GM23338 (cell line): ENCODE data around the gene DXO. TPM values are rescaled to one million over a fixed set of nuclear protein-coding genes. Genes with fewer than 3 reads are reported as not detected.

Experiments used
- ATAC-seq: fragments of 200-7000 bp; cut with Tn5 transposase; 3 replicates; pipeline ENCODE4 v1.9.1; 2020
- DNase-seq: peaks from one replicate; pipeline ENCODE4 v3.0.0-alpha.2; 2015; ENCODE audit warnings: low spot score
- H2AFZ ChIP-seq: fragments of 200-600 bp; sonication (generic); 2 replicates; pipeline ENCODE4 v1.8.0; 2016; ENCODE audit warnings: antibody characterized with exemption, mild to moderate bottlenecking, moderate library complexity
- H3F3A ChIP-seq: fragments of 200-600 bp; sonication (generic); replicated peaks from 2 replicates; pipeline ENCODE4 v1.8.0; 2017; ENCODE audit warnings: antibody characterized with exemption, mixed run types, low read depth
- H3K27ac ChIP-seq: fragments of 200-600 bp; sonication (generic); 2 replicates; pipeline ENCODE4 v1.6.1; 2016; ENCODE audit warnings: low read depth
- H3K27me3 ChIP-seq: fragments of 200-600 bp; sonication (generic); 2 replicates; pipeline ENCODE4 v1.8.0; 2016; ENCODE audit warnings: mild to moderate bottlenecking, mixed run types, moderate library complexity; ENCODE audit not compliant: insufficient read depth
- H3K36me3 ChIP-seq: fragments of 200-600 bp; sonication (generic); 2 replicates; pipeline ENCODE4 v1.8.0; 2016; ENCODE audit warnings: mild to moderate bottlenecking; ENCODE audit not compliant: insufficient read depth
- H3K4me1 ChIP-seq: fragments of 200-600 bp; sonication (generic); 2 replicates; pipeline ENCODE4 v1.8.0; 2016; ENCODE audit warnings: mild to moderate bottlenecking, moderate library complexity; ENCODE audit not compliant: insufficient read depth
- H3K4me2 ChIP-seq: fragments of 200-600 bp; sonication (generic); 2 replicates; pipeline ENCODE4 v1.7.1; 2017; ENCODE audit warnings: mixed run types
- H3K4me3 ChIP-seq: fragments of 200-600 bp; sonication (generic); 2 replicates; pipeline ENCODE4 v1.6.1; 2016; ENCODE audit warnings: mixed run types
- H3K79me2 ChIP-seq: fragments of 200-600 bp; sonication (generic); replicated peaks from 2 replicates; pipeline ENCODE4 v1.8.0; 2017; ENCODE audit warnings: mild to moderate bottlenecking; ENCODE audit not compliant: insufficient read depth
- H3K9me2 ChIP-seq: fragments of 200-600 bp; sonication (generic); 2 replicates; pipeline ENCODE4 v1.8.0; 2017; ENCODE audit not compliant: insufficient read depth
- H4K20me1 ChIP-seq: fragments of 200-600 bp; sonication (generic); replicated peaks from 2 replicates; pipeline ENCODE4 v1.8.0; 2017; ENCODE audit warnings: mild to moderate bottlenecking; ENCODE audit not compliant: insufficient read depth
- H3K27ac Mint-ChIP-seq: 2 replicates; pipeline ENCODE4 v1.8.0; 2020; ENCODE audit warnings: inconsistent platforms, mild to moderate bottlenecking, moderate library complexity, mixed read lengths
- H3K27me3 Mint-ChIP-seq: 3 replicates; pipeline ENCODE4 v1.8.0; 2022; ENCODE audit warnings: low read depth, mild to moderate bottlenecking, moderate library complexity, mixed read lengths, inconsistent platforms; ENCODE audit not compliant: insufficient read depth, poor library complexity
- H3K36me3 Mint-ChIP-seq: 3 replicates; pipeline ENCODE4 v1.8.0; 2021; ENCODE audit warnings: low read depth, mild to moderate bottlenecking, inconsistent platforms, moderate library complexity, mixed read lengths
- H3K4me1 Mint-ChIP-seq: 3 replicates; pipeline ENCODE4 v1.8.0; 2020; ENCODE audit warnings: mild to moderate bottlenecking, inconsistent platforms, mixed read lengths
- H3K4me3 Mint-ChIP-seq: 3 replicates; pipeline ENCODE4 v1.8.0; 2021; ENCODE audit warnings: moderate library complexity, mild to moderate bottlenecking, inconsistent platforms, mixed read lengths
- H3K9me3 Mint-ChIP-seq: 3 replicates; pipeline ENCODE4 v1.8.0; 2020; ENCODE audit warnings: moderate library complexity, mild to moderate bottlenecking, inconsistent platforms, mixed read lengths
- CREB1 ChIP-seq: fragments of 250-450 bp; sonication (Bioruptor Pico); IDR thresholded peaks from 2 replicates; pipeline ENCODE4 v1.5.0; 2020; ENCODE audit warnings: low read depth, mild to moderate bottlenecking, moderate library complexity
- CTCF ChIP-seq, 2 experiments: fragments of 200-600 bp in 1 of 2; sonication (generic) in 1 of 2; conservative IDR thresholded peaks; 2 replicates each; pipeline versions ENCODE4 v1.5.1 to v1.6.1; 2016 to 2017; ENCODE audit warnings: antibody characterized with exemption in 2 of 2, low read depth in 2 of 2, mild to moderate bottlenecking in 2 of 2, moderate library complexity in 1 of 2
- ETS1 ChIP-seq: IDR thresholded peaks from 2 replicates; pipeline ENCODE4 v1.6.1; 2016; ENCODE audit warnings: antibody characterized with exemption
- EZH2 ChIP-seq: fragments of 200-600 bp; sonication (generic); IDR thresholded peaks from one replicate; pipeline ENCODE4 v1.8.0; 2017; ENCODE audit warnings: antibody characterized with exemption, mild to moderate bottlenecking, low read depth; ENCODE audit not compliant: unreplicated experiment
- EZH2phosphoT487 ChIP-seq: fragments of 200-600 bp; sonication (generic); IDR thresholded peaks from one replicate; pipeline ENCODE4 v1.8.1; 2018; ENCODE audit warnings: antibody characterized with exemption; ENCODE audit not compliant: unreplicated experiment
- JUNB ChIP-seq: IDR thresholded peaks from one replicate; pipeline ENCODE4 v1.6.1; 2016; ENCODE audit warnings: antibody characterized with exemption; ENCODE audit not compliant: unreplicated experiment
- NANOG ChIP-seq: IDR thresholded peaks from 2 replicates; pipeline ENCODE4 v1.6.1; 2016; ENCODE audit warnings: antibody characterized with exemption, borderline replicate concordance
- POLR2AphosphoS5 ChIP-seq: IDR thresholded peaks from 2 replicates; pipeline ENCODE4 v1.6.1; 2016; ENCODE audit warnings: antibody characterized with exemption, low read depth
- REST ChIP-seq: IDR thresholded peaks from one replicate; pipeline ENCODE4 v1.6.1; 2018; ENCODE audit warnings: antibody characterized with exemption; ENCODE audit not compliant: unreplicated experiment
- STAT1 ChIP-seq: IDR thresholded peaks from one replicate; pipeline ENCODE4 v1.6.1; 2016; ENCODE audit warnings: antibody characterized with exemption; ENCODE audit not compliant: unreplicated experiment
- ZNF114 ChIP-seq: fragments of 250-450 bp; sonication (Bioruptor Pico); IDR thresholded peaks from 2 replicates; pipeline ENCODE4 v1.5.0; 2020; ENCODE audit warnings: mild to moderate bottlenecking, moderate library complexity
- ZNF331 ChIP-seq: fragments of 250-450 bp; sonication (Bioruptor Pico); IDR thresholded peaks from 2 replicates; pipeline ENCODE4 v1.5.0; 2020; ENCODE audit warnings: low read depth, mild to moderate bottlenecking, moderate library complexity
- polyA plus RNA-seq: library from polyadenylated mRNA; unstranded; fragments of >200 nt; fragmentation: Nextera tagmentation; extraction: Ambion mirVana; gene quantifications from 2 replicates; pipeline ENCODE4 v1.2.1, GENCODE V29; 2016
- total RNA-seq: library from RNA; depleted of rRNA; stranded (reverse); fragments of >200 nt; shearing (Covaris generic); gene quantifications from 2 replicates; pipeline ENCODE4 v1.2.3, GENCODE V29; 2014
- TF ChIP-seq, protein P1 (sequence below): fragments of 250-450 bp; sonication (Bioruptor Pico); IDR thresholded peaks from 2 replicates; pipeline ENCODE4 v1.5.0; 2020; ENCODE audit warnings: mild to moderate bottlenecking, moderate library complexity

The DXO gene
- total and polyA plus RNA-seq, 2 experiments from 2014 or later, result 15.6 to 19.7 TPM

GRCh38 chr6:31968326-31968725 is 3.6 kb downstream of the DXO start (continued):
- no peak for TF ChIP-seq STAT1
- TF ChIP-seq ZNF114 (CRISPR knock-in tag), result no peak
- TF ChIP-seq EZH2phosphoT487, result no peak

- H3F3A ChIP-seq, result peaks cover 5% of the 10 kb centered on the region
- H3K9me2 ChIP-seq, result no peaks in the 10 kb centered on the region
- peaks cover 10% of the 10 kb centered on the region for H3K36me3 ChIP-seq
- ATAC-seq (no peak), DNase-seq (no peak)
- Mint-ChIP-seq H3K27me3 (peaks cover 21% of the 10 kb centered on the region), H3K27ac (no peak overlapping the region), H3K9me3 (no peaks in the 10 kb centered on the region), H3K36me3 (peaks cover 66% of the 10 kb centered on the region), H3K4me1 (peaks cover 3% of the 10 kb centered on the region), H3K4me3 (no peak overlapping the region)
- H3K4me1 ChIP-seq, result peaks cover 3% of the 10 kb centered on the region
- no peak overlapping the region for H2AFZ ChIP-seq
- no peak overlapping the region for H3K4me3 ChIP-seq
- no peaks in the 10 kb centered on the region; the same call in 1 of the 2 replicates for H4K20me1 ChIP-seq
- H3K4me2 ChIP-seq, result no peak overlapping the region
- H3K27ac ChIP-seq, result no peak overlapping the region
- TF ChIP-seq EZH2 (no peak), ZNF331 (CRISPR knock-in tag) (no peak), NANOG (no peak), POLR2AphosphoS5 (no peak), ZNF114 (CRISPR knock-in tag) (no peak), JUNB (no peak), ETS1 (no peak), REST (no peak), STAT1 (no peak), EZH2phosphoT487 (no peak), CTCF (conservative IDR thresholded peaks at IDR 0.05; ENCODE audit: low read depth in 2 of 2) (no peak), CREB1 (no peak)
- TF ChIP-seq, protein P1, sequence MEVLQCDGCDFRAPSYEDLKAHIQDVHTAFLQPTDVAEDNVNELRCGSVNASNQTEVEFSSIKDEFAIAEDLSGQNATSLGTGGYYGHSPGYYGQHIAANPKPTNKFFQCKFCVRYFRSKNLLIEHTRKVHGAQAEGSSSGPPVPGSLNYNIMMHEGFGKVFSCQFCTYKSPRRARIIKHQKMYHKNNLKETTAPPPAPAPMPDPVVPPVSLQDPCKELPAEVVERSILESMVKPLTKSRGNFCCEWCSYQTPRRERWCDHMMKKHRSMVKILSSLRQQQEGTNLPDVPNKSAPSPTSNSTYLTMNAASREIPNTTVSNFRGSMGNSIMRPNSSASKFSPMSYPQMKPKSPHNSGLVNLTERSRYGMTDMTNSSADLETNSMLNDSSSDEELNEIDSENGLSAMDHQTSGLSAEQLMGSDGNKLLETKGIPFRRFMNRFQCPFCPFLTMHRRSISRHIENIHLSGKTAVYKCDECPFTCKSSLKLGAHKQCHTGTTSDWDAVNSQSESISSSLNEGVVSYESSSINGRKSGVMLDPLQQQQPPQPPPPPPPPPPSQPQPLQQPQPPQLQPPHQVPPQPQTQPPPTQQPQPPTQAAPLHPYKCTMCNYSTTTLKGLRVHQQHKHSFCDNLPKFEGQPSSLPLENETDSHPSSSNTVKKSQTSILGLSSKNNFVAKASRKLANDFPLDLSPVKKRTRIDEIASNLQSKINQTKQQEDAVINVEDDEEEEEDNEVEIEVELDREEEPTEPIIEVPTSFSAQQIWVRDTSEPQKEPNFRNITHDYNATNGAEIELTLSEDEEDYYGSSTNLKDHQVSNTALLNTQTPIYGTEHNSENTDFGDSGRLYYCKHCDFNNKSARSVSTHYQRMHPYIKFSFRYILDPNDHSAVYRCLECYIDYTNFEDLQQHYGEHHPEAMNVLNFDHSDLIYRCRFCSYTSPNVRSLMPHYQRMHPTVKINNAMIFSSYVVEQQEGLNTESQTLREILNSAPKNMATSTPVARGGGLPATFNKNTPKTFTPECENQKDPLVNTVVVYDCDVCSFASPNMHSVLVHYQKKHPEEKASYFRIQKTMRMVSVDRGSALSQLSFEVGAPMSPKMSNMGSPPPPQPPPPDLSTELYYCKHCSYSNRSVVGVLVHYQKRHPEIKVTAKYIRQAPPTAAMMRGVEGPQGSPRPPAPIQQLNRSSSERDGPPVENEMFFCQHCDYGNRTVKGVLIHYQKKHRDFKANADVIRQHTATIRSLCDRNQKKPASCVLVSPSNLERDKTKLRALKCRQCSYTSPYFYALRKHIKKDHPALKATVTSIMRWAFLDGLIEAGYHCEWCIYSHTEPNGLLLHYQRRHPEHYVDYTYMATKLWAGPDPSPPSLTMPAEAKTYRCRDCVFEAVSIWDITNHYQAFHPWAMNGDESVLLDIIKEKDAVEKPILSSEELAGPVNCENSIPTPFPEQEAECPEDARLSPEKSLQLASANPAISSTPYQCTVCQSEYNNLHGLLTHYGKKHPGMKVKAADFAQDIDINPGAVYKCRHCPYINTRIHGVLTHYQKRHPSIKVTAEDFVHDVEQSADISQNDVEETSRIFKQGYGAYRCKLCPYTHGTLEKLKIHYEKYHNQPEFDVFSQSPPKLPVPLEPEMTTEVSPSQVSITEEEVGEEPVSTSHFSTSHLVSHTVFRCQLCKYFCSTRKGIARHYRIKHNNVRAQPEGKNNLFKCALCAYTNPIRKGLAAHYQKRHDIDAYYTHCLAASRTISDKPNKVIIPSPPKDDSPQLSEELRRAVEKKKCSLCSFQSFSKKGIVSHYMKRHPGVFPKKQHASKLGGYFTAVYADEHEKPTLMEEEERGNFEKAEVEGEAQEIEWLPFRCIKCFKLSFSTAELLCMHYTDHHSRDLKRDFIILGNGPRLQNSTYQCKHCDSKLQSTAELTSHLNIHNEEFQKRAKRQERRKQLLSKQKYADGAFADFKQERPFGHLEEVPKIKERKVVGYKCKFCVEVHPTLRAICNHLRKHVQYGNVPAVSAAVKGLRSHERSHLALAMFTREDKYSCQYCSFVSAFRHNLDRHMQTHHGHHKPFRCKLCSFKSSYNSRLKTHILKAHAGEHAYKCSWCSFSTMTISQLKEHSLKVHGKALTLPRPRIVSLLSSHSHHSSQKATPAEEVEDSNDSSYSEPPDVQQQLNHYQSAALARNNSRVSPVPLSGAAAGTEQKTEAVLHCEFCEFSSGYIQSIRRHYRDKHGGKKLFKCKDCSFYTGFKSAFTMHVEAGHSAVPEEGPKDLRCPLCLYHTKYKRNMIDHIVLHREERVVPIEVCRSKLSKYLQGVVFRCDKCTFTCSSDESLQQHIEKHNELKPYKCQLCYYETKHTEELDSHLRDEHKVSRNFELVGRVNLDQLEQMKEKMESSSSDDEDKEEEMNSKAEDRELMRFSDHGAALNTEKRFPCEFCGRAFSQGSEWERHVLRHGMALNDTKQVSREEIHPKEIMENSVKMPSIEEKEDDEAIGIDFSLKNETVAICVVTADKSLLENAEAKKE (CRISPR knock-in tag), result no peak
- H3K79me2 ChIP-seq, result peaks cover 6% of the 10 kb centered on the region; the same call in 1 of the 2 replicates
- no peaks in the 10 kb centered on the region for H3K27me3 ChIP-seq
These were observed 4.0 kb downstream of the DXO start for GRCh38 chr6:31967926-31968320.
